DOHH2 (cell line): ENCODE measurements around the gene GALNT18.

Experiments used
- H3F3A ChIP-seq: fragments of 200-600 bp; sonication (generic), shearing (Covaris generic); 2 replicates; pipeline ENCODE4 v1.6.0; 2016; ENCODE audit warnings: antibody characterized with exemption, mild to moderate bottlenecking; ENCODE audit not compliant: control insufficient read depth, insufficient read depth
- H3K27ac ChIP-seq: fragments of 200-600 bp; sonication (generic); 2 replicates; pipeline ENCODE4 v1.5.1; 2014; ENCODE audit warnings: low read depth, mild to moderate bottlenecking, low read length, moderate library complexity
- H3K27me3 ChIP-seq: fragments of 200-600 bp; sonication (generic); 2 replicates; pipeline ENCODE4 v1.6.1; 2014; ENCODE audit warnings: mild to moderate bottlenecking, low read length, mixed read lengths; ENCODE audit not compliant: control insufficient read depth
- H3K36me3 ChIP-seq: fragments of 200-600 bp; sonication (generic); 2 replicates; pipeline ENCODE4 v1.6.1; 2014; ENCODE audit warnings: mild to moderate bottlenecking, low read length, moderate library complexity, mixed read lengths; ENCODE audit not compliant: control insufficient read depth
- H3K4me1 ChIP-seq: fragments of 200-600 bp; sonication (generic); 2 replicates; pipeline ENCODE4 v1.6.1; 2014; ENCODE audit warnings: mild to moderate bottlenecking, low read length, mixed read lengths; ENCODE audit not compliant: control insufficient read depth
- H3K4me2 ChIP-seq: fragments of 200-600 bp; sonication (generic); 2 replicates; pipeline ENCODE4 v1.6.0; 2014; ENCODE audit warnings: mild to moderate bottlenecking, low read length, moderate library complexity
- H3K4me3 ChIP-seq: fragments of 200-600 bp; sonication (generic); 2 replicates; pipeline ENCODE4 v1.5.1; 2014; ENCODE audit warnings: mild to moderate bottlenecking, low read length, mixed read lengths
- H3K79me2 ChIP-seq: fragments of 200-600 bp; sonication (generic); 2 replicates; pipeline ENCODE4 v1.6.1; 2014; ENCODE audit warnings: mild to moderate bottlenecking, low read length, mixed read lengths; ENCODE audit not compliant: control insufficient read depth
- H3K9me2 ChIP-seq: fragments of 200-600 bp; sonication (generic); replicated peaks from 2 replicates; pipeline ENCODE4 v1.6.1; 2014; ENCODE audit warnings: mild to moderate bottlenecking, low read length, mixed read lengths; ENCODE audit not compliant: control insufficient read depth
- H3K9me3 ChIP-seq: fragments of 200-600 bp; sonication (generic); 2 replicates; pipeline ENCODE4 v1.6.1; 2014; ENCODE audit warnings: antibody characterized with exemption, low read length, mixed read lengths; ENCODE audit not compliant: control insufficient read depth, insufficient read depth
- H4K20me1 ChIP-seq: fragments of 200-600 bp; sonication (generic); 2 replicates; pipeline ENCODE4 v1.6.0; 2014; ENCODE audit warnings: low read depth, mild to moderate bottlenecking, antibody characterized with exemption, low read length, moderate library complexity; ENCODE audit not compliant: control insufficient read depth, insufficient read depth
- CTCF ChIP-seq: fragments of 200-600 bp; sonication (generic); IDR thresholded peaks from one replicate; pipeline ENCODE4 v1.5.1; 2014; ENCODE audit warnings: antibody characterized with exemption, mild to moderate bottlenecking, low read depth, low read length; ENCODE audit not compliant: poor library complexity, severe bottlenecking
- EZH2phosphoT487 ChIP-seq: fragments of 200-600 bp; sonication (generic); IDR thresholded peaks from 2 replicates; pipeline ENCODE4 v1.6.1; 2017; ENCODE audit warnings: borderline replicate concordance, mild to moderate bottlenecking, antibody characterized with exemption, low read length, moderate library complexity, mixed read lengths

GALNT18 gene

GRCh38 chr11:11230802-11231562 lies 390.8 kb downstream of the GALNT18 start:
- peak; percentile 83 for TF ChIP-seq CTCF
- TF ChIP-seq EZH2phosphoT487 = no peak
- Histone ChIP-seq H3K27ac (no peak overlapping the region), H3K4me1 (peaks cover 10% of the 10 kb centered on the region), H3K27me3 (no peaks in the 10 kb centered on the region), H3F3A (no peaks in the 10 kb centered on the region), H3K36me3 (no peaks in the 10 kb centered on the region), H3K9me2 (no peaks in the 10 kb centered on the region), H3K4me2 (no peak overlapping the region), H4K20me1 (no peaks in the 10 kb centered on the region), H3K4me3 (no peak overlapping the region), H3K79me2 (no peaks in the 10 kb centered on the region), H3K9me3 (no peaks in the 10 kb centered on the region)

GRCh38 chr11:11230087-11230486 lies 391.7 kb downstream of the GALNT18 start:
- Histone ChIP-seq H3K27me3 (no peaks in the 10 kb centered on the region), H3K9me3 (no peaks in the 10 kb centered on the region), H3K4me3 (no peak overlapping the region), H4K20me1 (no peaks in the 10 kb centered on the region), H3K9me2 (no peaks in the 10 kb centered on the region), H3K36me3 (no peaks in the 10 kb centered on the region), H3K4me1 (peaks cover 10% of the 10 kb centered on the region), H3F3A (no peaks in the 10 kb centered on the region), H3K27ac (no peak overlapping the region), H3K4me2 (no peak overlapping the region), H3K79me2 (no peaks in the 10 kb centered on the region)
- TF ChIP-seq EZH2phosphoT487 = no peak
- no peak for TF ChIP-seq CTCF

DNA sequence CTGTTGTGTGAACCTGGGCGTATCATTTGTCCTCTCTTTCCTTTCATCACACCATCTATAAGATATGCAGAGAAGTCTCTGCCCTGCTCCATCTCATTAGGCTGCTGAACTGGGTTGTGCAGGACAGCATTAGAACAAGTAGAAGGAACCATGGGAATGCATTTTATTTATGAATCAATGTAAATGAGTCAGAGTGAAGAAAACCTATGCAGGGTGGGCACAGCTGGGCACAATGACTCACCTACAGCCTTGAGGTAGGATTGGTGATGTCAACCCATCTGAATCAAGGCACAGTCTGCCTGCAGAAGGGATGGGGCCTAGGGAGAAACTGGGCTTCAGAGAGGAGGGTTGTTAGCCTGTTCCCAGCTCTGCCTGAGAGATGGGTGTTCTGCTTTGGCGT lies 392.2 kb downstream of the GALNT18 start:
- Histone ChIP-seq H3K9me3 (no peaks in the 10 kb centered on the region), H3K36me3 (no peaks in the 10 kb centered on the region), H3F3A (no peaks in the 10 kb centered on the region), H3K4me2 (no peak overlapping the region), H3K4me3 (no peak overlapping the region), H4K20me1 (no peaks in the 10 kb centered on the region), H3K27me3 (no peaks in the 10 kb centered on the region), H3K27ac (no peak overlapping the region), H3K79me2 (no peaks in the 10 kb centered on the region), H3K9me2 (no peaks in the 10 kb centered on the region), H3K4me1 (peaks cover 10% of the 10 kb centered on the region)
- no peak for TF ChIP-seq EZH2phosphoT487
- no peak for TF ChIP-seq CTCF
